Choroid plexus epithelial cell (primary cell): ENCODE measurements around the gene CORO7.
A peak's percentile ranks its signal among the peaks of the same experiment; 100 is the strongest.

Experiments used
- DNase-seq: peaks from one replicate; pipeline ENCODE4 v3.0.0-alpha.2; 2010; ENCODE audit warnings: low read depth
- H3K4me3 ChIP-seq: 2 replicates; pipeline ENCODE4 v1.5.1; 2011; ENCODE audit warnings: low read depth, mild to moderate bottlenecking, control low read depth, low read length, moderate library complexity
- TF ChIP-seq, protein P1 (sequence below): conservative IDR thresholded peaks from 2 replicates; pipeline ENCODE4 v1.5.1; 2011; ENCODE audit warnings: low read depth, mild to moderate bottlenecking, control low read depth, inconsistent platforms, low read length, moderate library complexity

CORO7 gene

GRCh38 chr16:4426722-4427372, 10.5 kb upstream of the CORO7 start:
- DNase-seq, result no peak
- H3K4me3 ChIP-seq, result peak overlapping the region; percentile 70
- TF ChIP-seq, protein P1, sequence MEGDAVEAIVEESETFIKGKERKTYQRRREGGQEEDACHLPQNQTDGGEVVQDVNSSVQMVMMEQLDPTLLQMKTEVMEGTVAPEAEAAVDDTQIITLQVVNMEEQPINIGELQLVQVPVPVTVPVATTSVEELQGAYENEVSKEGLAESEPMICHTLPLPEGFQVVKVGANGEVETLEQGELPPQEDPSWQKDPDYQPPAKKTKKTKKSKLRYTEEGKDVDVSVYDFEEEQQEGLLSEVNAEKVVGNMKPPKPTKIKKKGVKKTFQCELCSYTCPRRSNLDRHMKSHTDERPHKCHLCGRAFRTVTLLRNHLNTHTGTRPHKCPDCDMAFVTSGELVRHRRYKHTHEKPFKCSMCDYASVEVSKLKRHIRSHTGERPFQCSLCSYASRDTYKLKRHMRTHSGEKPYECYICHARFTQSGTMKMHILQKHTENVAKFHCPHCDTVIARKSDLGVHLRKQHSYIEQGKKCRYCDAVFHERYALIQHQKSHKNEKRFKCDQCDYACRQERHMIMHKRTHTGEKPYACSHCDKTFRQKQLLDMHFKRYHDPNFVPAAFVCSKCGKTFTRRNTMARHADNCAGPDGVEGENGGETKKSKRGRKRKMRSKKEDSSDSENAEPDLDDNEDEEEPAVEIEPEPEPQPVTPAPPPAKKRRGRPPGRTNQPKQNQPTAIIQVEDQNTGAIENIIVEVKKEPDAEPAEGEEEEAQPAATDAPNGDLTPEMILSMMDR, result no peak

GRCh38 chr16:4426021-4426684, 9.8 kb upstream of the CORO7 start:
- no peak for DNase-seq
- peak overlapping the region; percentile 70 for H3K4me3 ChIP-seq
- TF ChIP-seq, protein P1, result no peak

DNA sequence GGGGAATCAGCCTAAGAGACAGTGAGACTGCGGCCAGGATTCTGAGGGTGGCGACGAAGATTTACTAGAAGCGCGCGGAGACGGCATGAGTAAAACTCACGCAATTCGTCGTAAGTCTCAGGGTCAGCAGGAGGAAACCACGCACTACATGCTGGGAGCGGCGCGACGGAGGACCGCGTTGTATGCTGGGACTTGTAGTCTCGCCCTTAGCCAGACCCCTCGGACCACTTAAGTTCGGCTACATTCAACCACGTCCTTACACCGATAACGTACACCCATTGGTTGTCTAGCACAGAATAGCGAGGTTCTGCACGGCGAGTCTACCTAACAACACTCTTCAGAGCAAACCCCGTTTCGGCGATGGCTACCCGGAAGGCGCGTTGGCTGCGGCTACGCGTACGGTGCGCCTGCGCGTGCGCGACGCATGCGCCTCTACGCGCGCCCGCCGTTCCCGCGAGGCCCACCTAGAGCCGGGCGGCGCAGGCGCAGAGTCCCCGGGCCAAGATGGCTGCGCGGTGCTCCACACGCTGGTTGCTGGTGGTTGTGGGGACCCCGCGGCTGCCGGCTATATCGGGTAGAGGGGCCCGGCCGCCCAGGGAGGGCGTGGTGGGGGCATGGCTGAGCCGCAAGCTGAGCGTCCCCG, 9.1 kb upstream of the CORO7 start, which contains the start of gene DNAJA3:
Gene DNAJA3, plus strand, starts transcription at position 491 of the 643 bp plus-strand sequence. Its CDS starts 14 bp downstream, at position 505.
- peak; percentile 98 for DNase-seq
- H3K4me3 ChIP-seq, result peak within 1 kb of the TSS; percentile 70
- TF ChIP-seq, protein P1, result no peak

- DNase-seq, result peak; percentile 34
- no peak overlapping the region for H3K4me3 ChIP-seq
- TF ChIP-seq, protein P1, result no peak
Observed at GRCh38 chr16:4420505-4421105, 4.2 kb upstream of the CORO7 start.

- H3K4me3 ChIP-seq, result no peak overlapping the region
- no peak for DNase-seq
- TF ChIP-seq, protein P1, result no peak
Observed at GRCh38 chr16:4419402-4419959, 3.1 kb upstream of the CORO7 start.

DNA sequence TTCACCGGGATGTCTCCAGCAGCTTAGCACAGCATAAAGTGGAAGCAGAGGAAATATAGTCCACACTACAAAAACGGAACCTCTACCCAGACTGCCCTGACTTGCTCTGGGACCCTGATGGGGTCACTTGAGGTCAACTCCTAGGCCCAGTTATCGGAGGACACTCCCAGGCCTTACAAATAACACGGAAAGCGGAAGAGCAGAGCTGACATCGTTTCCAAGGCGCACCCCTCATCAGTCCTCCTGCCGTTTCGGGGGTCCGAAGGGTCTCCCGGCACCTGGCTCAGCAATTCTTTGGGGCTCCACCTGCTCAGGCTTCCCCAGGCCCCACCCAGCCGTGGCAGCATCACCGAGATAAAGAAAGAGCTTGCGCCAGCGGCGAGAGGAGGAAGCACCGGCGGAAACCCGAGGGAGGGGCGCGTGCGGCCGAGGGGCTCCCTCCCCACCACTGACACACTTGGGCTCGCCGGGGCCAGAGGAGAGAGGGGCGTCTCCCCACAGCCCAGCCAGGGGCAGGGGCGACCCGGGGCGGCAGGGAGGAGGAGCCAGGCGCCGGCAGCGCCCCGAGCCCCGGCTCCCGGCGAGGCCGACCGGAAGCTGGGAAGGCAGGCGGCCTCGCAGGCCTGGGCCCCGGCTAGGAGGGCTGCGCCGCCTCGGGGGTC, 727 bp downstream of the CORO7 start:
- no peak for DNase-seq
- TF ChIP-seq, protein P1, result no peak
- peak overlapping the region; percentile 78 for H3K4me3 ChIP-seq
